Stimulated activated effector memory CD8-positive, alpha-beta T cell treated with anti-CD3 and anti-CD28 coated beads, Interleukin-12 subunit alpha, Interleukin-12 subunit beta, amount 100 ng/mL, for 72 hours (primary cell): ENCODE results near the gene FYB1.

Experiments
- ATAC-seq: fragments of 150-1000 bp; cut with Tn5 transposase; 2 replicates; pipeline ENCODE4 v1.10.0; 2021
- DNase-seq, 2 donors: peaks; one replicate each; pipeline ENCODE4 v3.0.0; 2021 to 2022; ENCODE audit warnings: low spot score in 2 of 2
- H3K27ac Mint-ChIP-seq: one replicate; pipeline ENCODE4 v1.8.0; 2022; ENCODE audit warnings: mild to moderate bottlenecking, mixed read lengths
- H3K36me3 Mint-ChIP-seq: one replicate; pipeline ENCODE4 v1.8.0; 2022; ENCODE audit warnings: mild to moderate bottlenecking, mixed read lengths
- H3K4me1 Mint-ChIP-seq: one replicate; pipeline ENCODE4 v1.8.0; 2022; ENCODE audit warnings: mixed read lengths
- H3K4me3 Mint-ChIP-seq: one replicate; pipeline ENCODE4 v1.8.0; 2022; ENCODE audit warnings: mild to moderate bottlenecking, mixed read lengths
- H3K9me3 Mint-ChIP-seq: one replicate; pipeline ENCODE4 v1.8.0; 2022; ENCODE audit warnings: mixed read lengths

FYB1 gene

DNA sequence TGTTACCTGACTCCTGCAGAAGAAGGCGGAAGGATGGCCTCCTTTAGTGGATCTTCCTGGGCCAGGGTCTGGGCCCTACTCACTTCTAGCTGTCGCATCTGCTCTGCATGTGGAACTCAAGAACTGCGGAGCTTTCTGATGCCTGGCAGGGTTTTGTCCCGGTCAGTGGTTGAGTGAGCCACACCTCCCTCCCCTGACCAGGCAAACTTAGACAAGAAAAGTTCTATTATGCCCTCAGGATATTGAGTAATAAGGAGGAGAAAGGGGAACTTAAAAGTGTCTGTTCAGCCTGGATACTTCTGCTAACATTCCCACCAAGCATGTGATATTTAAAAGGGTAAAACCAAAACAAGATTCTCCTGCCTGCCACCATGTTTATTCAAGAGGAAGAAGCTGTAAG lies at the start of gene FYB1:
FYB1 (minus strand) TSS at position 127 of the 400 bp plus-strand sequence. CDS start 16,603 bp downstream, outside the sequence.
- Mint-ChIP-seq H3K36me3 (no peaks in the 10 kb centered on the region), H3K27ac (no peak within 1 kb of the TSS), H3K4me3 (peak within 1 kb of the TSS; percentile 62), H3K9me3 (no peaks in the 10 kb centered on the region), H3K4me1 (peaks cover 49% of the 10 kb centered on the region)
- ATAC-seq (no peak), DNase-seq (no peak)

GRCh38 chr5:39267186-39267585 lies 47.8 kb upstream of the FYB1 start:
- Mint-ChIP-seq H3K4me1 (peaks cover 52% of the 10 kb centered on the region), H3K27ac (no peak overlapping the region), H3K36me3 (no peaks in the 10 kb centered on the region), H3K9me3 (no peaks in the 10 kb centered on the region), H3K4me3 (peak overlapping the region; percentile 43)
- ATAC-seq (no peak), DNase-seq (no peak)

- peak overlapping the region; percentile 55 for H3K27ac Mint-ChIP-seq
- H3K4me3 Mint-ChIP-seq: peak overlapping the region; percentile 43
- peaks cover 48% of the 10 kb centered on the region for H3K4me1 Mint-ChIP-seq
- DNase-seq (no peak), ATAC-seq (no peak)
- no peaks in the 10 kb centered on the region for H3K36me3 Mint-ChIP-seq
- H3K9me3 Mint-ChIP-seq: no peaks in the 10 kb centered on the region
Measured at GRCh38 chr5:39266442-39266841, 47.1 kb upstream of the FYB1 start.

GRCh38 chr5:39264528-39264927 lies 45.2 kb upstream of the FYB1 start:
- no peaks in the 10 kb centered on the region for H3K36me3 Mint-ChIP-seq
- H3K4me1 Mint-ChIP-seq: peaks cover 54% of the 10 kb centered on the region
- no peaks in the 10 kb centered on the region for H3K9me3 Mint-ChIP-seq
- peak overlapping the region; percentile 10 for H3K27ac Mint-ChIP-seq
- DNase-seq (no peak), ATAC-seq (peak; percentile 91)
- H3K4me3 Mint-ChIP-seq: peak overlapping the region; percentile 43

DNA sequence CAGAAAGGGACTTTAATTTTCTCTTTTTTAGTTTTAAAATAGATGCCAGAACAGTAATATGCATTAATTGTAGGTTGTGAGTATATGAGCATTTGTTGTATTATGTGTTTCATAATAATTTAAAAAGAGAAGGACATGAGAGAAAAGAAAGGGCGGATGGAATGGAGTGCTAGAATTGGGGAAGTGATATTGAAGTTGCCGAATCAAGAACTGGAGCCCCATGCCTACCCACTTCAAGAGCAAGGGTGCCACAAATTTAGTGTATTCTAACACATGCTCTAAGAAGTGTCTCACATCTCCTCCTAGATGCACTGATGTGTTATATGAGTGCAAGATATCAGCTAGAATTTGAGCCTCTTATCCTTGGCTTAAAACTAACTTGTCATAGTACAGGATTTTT lies 43.6 kb upstream of the FYB1 start:
- H3K4me3 Mint-ChIP-seq: no peak overlapping the region
- peaks cover 53% of the 10 kb centered on the region for H3K4me1 Mint-ChIP-seq
- H3K27ac Mint-ChIP-seq: peak overlapping the region; percentile 20
- ATAC-seq: no peak
- no peak for DNase-seq
- no peaks in the 10 kb centered on the region for H3K9me3 Mint-ChIP-seq
- H3K36me3 Mint-ChIP-seq: no peaks in the 10 kb centered on the region

GRCh38 chr5:39260095-39260494 lies 40.7 kb upstream of the FYB1 start:
- DNase-seq (no peak), ATAC-seq (no peak)
- Mint-ChIP-seq H3K27ac (no peak overlapping the region), H3K4me3 (no peak overlapping the region), H3K36me3 (no peaks in the 10 kb centered on the region), H3K4me1 (peaks cover 61% of the 10 kb centered on the region), H3K9me3 (no peaks in the 10 kb centered on the region)

DNA sequence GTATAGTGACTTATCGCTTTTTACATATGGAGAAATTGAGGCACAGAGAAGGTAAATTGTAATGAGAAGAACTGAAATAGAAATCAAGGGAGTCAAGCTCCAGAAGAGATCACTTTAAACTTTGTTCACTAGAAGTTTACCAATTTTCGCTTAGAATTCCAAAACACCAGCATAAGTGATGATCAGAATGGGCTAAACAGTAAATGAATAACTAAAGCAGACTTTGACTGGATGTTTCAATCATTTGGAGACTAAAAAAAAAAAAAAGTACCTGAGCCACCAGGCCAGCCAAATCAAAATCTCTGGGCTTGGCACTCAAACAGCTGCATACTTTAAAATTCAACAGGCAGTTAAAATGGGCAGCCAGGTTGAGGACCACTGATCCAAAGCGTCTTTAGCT lies 38.2 kb upstream of the FYB1 start:
- peaks cover 43% of the 10 kb centered on the region for H3K4me1 Mint-ChIP-seq
- no peak overlapping the region for H3K27ac Mint-ChIP-seq
- no peak overlapping the region for H3K4me3 Mint-ChIP-seq
- no peaks in the 10 kb centered on the region for H3K36me3 Mint-ChIP-seq
- DNase-seq: no peak
- ATAC-seq: no peak
- no peaks in the 10 kb centered on the region for H3K9me3 Mint-ChIP-seq

DNA sequence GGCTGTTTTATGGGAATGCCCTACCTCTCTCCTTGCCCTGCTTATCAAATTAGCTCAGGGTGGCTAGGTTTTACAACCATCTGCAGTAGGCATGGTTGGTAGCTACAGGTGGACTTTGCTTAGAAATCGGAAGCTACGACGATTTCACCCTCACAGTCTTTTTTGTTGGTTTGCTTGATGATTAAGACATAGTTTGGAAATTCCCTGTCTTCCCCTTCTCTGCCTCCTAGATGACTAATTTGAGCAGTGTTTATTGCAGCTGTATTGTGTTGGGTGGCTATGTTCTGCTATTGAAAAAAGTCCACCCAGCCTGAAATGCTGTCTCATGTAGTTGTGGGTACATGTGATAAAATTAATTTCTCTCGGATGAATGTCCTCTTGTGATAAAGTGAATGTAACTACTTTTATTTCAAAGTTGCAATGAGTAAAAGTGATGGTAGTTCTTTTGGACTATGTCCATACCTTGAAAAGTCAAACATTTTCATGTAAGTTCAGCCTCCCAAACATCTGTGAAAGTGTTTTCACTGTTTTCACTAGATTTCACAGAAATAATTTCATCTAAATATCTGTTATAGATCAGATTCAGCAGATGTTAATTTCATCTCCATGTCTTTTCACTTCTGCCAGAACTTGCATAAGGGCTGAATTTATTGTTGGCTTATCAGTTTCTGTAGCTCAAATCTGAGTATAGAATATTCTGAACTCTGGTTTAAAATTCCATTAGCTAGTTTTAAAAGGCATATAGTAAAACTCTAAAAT lies 37.3 kb upstream of the FYB1 start:
- H3K4me1 Mint-ChIP-seq: peaks cover 42% of the 10 kb centered on the region
- ATAC-seq (peak; percentile 99), DNase-seq (no peak)

DNA sequence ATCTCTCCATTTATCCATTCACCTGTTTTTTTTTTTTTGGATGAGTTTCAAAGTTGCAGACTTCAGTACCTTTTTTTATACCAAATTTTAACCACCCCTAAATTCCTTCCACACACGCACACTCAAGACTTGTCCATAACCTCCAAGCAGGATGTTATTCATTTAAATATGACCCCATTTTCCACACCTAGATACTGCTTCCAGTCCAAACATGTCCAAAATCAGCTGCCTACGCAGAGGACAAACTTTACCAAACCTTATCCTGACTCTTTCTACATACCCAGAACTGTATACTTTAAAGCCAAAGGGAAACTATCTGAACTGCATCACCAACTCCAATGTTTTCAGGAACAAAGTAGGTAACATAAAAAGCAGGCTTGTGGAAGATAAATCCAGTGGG lies 36.0 kb upstream of the FYB1 start:
- Mint-ChIP-seq H3K27ac (peak overlapping the region; percentile 20), H3K4me1 (peaks cover 38% of the 10 kb centered on the region), H3K9me3 (no peaks in the 10 kb centered on the region), H3K4me3 (peak overlapping the region; percentile 39), H3K36me3 (peaks cover 4% of the 10 kb centered on the region)
- DNase-seq (no peak), ATAC-seq (no peak)

More for the DNA sequence above, 37.3 kb upstream of the FYB1 start:
- no peaks in the 10 kb centered on the region for H3K9me3 Mint-ChIP-seq
- peak overlapping the region; percentile 33 for H3K27ac Mint-ChIP-seq
- peak overlapping the region; percentile 39 for H3K4me3 Mint-ChIP-seq
- H3K36me3 Mint-ChIP-seq: no peaks in the 10 kb centered on the region

DNA sequence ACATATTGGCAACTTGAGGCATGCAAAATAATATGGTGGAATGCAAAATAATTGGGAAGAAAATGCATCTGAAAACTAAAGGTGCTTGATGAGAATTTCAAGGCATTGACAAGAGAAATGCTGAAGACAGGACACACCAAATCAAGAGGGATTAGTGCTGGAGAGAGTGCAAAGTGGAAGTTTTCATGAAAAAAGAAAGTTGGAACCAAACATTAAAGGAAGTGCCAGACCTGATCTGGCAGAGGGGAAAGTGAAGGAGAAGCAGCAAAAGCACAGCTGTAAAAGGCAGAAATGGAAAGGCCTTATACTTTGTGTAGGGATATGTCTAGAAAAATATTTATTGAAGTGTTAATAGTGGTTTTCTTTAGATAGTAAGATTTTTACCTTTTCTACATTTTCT lies 35.3 kb upstream of the FYB1 start:
- Mint-ChIP-seq H3K9me3 (peaks cover 4% of the 10 kb centered on the region), H3K36me3 (peaks cover 9% of the 10 kb centered on the region), H3K4me1 (peaks cover 40% of the 10 kb centered on the region), H3K4me3 (no peak overlapping the region), H3K27ac (no peak overlapping the region)
- DNase-seq (no peak), ATAC-seq (no peak)

- Mint-ChIP-seq H3K36me3 (peaks cover 9% of the 10 kb centered on the region), H3K4me1 (peaks cover 45% of the 10 kb centered on the region), H3K27ac (no peak overlapping the region), H3K4me3 (no peak overlapping the region), H3K9me3 (peaks cover 4% of the 10 kb centered on the region)
- ATAC-seq (no peak), DNase-seq (no peak)
Measured at GRCh38 chr5:39253196-39253595, 33.8 kb upstream of the FYB1 start.

DNA sequence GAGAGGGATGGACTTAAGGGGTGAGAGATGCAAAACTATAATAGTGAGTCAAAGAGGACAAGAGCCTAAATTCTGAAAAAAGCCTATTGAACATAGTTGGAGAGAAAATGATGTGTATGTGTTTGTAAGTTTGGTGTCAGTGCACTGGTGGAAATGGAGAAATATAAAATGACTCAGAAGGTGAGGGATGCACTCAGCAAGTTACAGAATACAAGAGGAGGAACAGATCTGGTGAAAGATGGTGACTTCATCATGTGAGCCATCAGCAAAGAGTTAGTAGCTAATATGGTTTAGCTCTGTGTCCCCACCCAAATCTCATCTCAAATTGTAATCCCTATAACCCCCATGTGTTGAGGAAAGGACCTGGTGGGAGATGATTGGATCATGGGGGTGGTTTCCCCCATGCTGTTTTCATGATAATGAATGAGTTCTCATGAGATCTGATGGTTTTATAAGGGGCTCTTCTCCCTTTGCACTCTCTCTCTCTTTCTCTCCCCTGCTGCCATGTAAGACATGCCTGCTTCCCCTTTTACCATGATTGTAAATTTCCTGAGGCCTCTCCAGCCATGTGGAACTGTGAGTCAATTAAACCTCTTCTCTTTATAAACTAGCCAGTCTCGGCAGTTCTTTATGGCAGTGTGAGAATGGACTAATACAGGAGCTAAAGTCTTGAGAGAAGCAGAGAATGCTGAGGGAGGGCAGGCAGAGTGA lies 30.4 kb upstream of the FYB1 start:
- H3K36me3 Mint-ChIP-seq: peaks cover 9% of the 10 kb centered on the region
- peaks cover 28% of the 10 kb centered on the region for H3K4me1 Mint-ChIP-seq
- H3K27ac Mint-ChIP-seq: peak overlapping the region; percentile 26
- ATAC-seq (peak; percentile 83), DNase-seq (no peak)
- no peak overlapping the region for H3K4me3 Mint-ChIP-seq
- peaks cover 4% of the 10 kb centered on the region for H3K9me3 Mint-ChIP-seq

DNA sequence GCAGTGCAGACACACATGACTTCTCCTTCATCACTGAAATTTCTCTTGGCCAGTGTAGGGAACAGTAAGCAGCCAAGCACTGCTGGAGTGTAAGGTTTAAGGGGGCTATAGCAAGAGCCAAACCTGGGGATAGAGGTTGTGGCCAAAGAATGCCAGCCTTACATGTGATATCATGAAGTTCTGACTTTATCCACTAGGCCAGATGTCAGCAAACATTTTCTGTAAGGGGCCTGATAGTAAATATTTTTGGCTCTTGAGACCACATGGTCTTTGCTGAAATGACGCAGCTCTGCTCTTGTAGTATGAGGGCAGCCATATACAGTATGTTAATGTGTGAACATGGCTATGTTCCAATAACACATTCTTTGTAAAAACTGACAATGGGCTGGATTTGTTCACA lies 29.7 kb upstream of the FYB1 start:
- Mint-ChIP-seq H3K36me3 (peaks cover 9% of the 10 kb centered on the region), H3K4me3 (no peak overlapping the region), H3K9me3 (peaks cover 4% of the 10 kb centered on the region), H3K27ac (no peak overlapping the region), H3K4me1 (peaks cover 24% of the 10 kb centered on the region)
- ATAC-seq (no peak), DNase-seq (no peak)

- Mint-ChIP-seq H3K36me3 (no peaks in the 10 kb centered on the region), H3K27ac (no peak overlapping the region), H3K9me3 (peaks cover 6% of the 10 kb centered on the region), H3K4me3 (no peak overlapping the region), H3K4me1 (peaks cover 28% of the 10 kb centered on the region)
- ATAC-seq: no peak
- no peak for DNase-seq
Measured at GRCh38 chr5:39240750-39241149, 21.4 kb upstream of the FYB1 start.

DNA sequence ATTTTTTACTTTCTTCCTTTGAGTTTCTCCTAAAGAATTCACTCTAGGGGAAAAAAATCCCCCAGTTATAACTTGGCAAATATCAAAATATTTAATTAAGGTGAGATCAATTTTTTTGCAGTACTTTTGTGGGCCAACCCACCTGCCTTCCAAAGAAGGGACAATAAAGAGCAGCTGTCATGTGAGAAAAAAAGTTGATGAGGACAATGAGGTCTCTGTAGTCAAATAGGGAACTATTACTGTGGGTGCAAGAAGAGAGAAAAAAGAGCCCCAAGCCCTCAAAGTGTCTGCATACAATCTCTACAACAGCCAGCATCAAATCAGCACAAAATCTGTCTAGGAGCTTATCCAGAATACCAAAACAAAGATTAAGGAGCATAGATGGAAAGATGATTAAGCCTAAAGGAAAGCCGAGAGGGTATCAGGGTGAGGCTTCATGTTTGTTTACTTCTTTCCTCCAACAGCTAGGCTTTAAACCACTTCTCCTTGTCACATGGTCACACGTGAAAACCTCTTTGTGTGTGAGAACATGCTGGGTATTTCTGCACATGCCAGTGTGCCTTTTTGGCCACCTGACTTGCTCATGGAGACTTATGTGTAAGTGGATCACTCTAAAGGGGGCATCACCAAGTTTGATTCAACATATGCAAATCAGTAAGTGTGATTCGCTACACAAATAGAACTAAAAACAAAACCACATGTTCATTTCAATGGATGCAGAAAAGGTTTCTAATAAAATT lies 19.2 kb upstream of the FYB1 start:
- peak; percentile 78 for ATAC-seq
- Mint-ChIP-seq H3K27ac (peak overlapping the region; percentile 29), H3K36me3 (no peaks in the 10 kb centered on the region), H3K4me3 (peak overlapping the region; percentile 14), H3K9me3 (peaks cover 6% of the 10 kb centered on the region), H3K4me1 (peaks cover 22% of the 10 kb centered on the region)
- DNase-seq: no peak
